Measurements from ENCODE around the gene CSF3R. TPM values are rescaled to one million over a fixed set of nuclear protein-coding genes. Genes with fewer than 3 reads are reported as not detected.
A peak's percentile ranks its signal among the peaks of the same experiment; 100 is the strongest.

CSF3R gene
- total RNA-seq, 1 donor: not detected

DNA sequence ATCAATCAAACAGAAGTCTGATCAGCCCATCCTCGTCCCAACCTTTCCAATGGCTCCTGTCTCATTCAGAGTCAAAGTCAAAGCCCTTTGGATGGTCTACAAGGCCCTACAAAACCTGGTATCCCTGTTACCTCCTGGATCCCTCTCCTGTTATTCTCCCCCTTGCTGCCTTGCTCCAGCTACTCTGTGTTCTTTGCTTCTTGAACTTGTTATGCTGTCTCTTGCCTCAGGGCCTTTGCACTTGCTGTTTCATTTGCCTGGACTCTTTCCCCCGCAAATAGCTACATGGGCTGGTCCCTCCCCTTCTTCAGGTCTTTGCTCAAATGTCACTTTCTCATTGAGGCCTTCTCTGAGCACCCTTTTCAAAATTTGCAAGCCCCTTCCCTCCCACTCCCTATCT lies 1.4 kb upstream of the CSF3R start:
- Histone ChIP-seq H3K4me2 (ENCODE audit: insufficient read depth, low read length) (no peak overlapping the region), H3K79me2 (ENCODE audit: insufficient read depth, low read length) (no peaks in the 10 kb centered on the region), H3K27me3 (ENCODE audit: insufficient read depth, low read length) (peaks cover 28% of the 10 kb centered on the region), H3K4me1 (ENCODE audit: insufficient read depth, low read length) (no peaks in the 10 kb centered on the region), H4K20me1 (ENCODE audit: insufficient read depth, low read length) (no peaks in the 10 kb centered on the region), H3K4me3 (ENCODE audit: insufficient read depth, low read length) (no peak overlapping the region), H3K9me3 (ENCODE audit: low read depth, low read length) (no peaks in the 10 kb centered on the region), H3K27ac (ENCODE audit: low read depth, low read length) (no peak overlapping the region), H3K36me3 (ENCODE audit: insufficient read depth, low read length) (no peaks in the 10 kb centered on the region), H2AFZ (ENCODE audit: low read length) (no peak overlapping the region)
- TF ChIP-seq, protein P1, sequence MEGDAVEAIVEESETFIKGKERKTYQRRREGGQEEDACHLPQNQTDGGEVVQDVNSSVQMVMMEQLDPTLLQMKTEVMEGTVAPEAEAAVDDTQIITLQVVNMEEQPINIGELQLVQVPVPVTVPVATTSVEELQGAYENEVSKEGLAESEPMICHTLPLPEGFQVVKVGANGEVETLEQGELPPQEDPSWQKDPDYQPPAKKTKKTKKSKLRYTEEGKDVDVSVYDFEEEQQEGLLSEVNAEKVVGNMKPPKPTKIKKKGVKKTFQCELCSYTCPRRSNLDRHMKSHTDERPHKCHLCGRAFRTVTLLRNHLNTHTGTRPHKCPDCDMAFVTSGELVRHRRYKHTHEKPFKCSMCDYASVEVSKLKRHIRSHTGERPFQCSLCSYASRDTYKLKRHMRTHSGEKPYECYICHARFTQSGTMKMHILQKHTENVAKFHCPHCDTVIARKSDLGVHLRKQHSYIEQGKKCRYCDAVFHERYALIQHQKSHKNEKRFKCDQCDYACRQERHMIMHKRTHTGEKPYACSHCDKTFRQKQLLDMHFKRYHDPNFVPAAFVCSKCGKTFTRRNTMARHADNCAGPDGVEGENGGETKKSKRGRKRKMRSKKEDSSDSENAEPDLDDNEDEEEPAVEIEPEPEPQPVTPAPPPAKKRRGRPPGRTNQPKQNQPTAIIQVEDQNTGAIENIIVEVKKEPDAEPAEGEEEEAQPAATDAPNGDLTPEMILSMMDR (IDR thresholded peaks at IDR 0.05; ENCODE audit: extremely low read depth, low read depth, low read length): no peak
- DNase-seq (ENCODE audit: insufficient read length, low spot score, missing footprints): no peak

DNA sequence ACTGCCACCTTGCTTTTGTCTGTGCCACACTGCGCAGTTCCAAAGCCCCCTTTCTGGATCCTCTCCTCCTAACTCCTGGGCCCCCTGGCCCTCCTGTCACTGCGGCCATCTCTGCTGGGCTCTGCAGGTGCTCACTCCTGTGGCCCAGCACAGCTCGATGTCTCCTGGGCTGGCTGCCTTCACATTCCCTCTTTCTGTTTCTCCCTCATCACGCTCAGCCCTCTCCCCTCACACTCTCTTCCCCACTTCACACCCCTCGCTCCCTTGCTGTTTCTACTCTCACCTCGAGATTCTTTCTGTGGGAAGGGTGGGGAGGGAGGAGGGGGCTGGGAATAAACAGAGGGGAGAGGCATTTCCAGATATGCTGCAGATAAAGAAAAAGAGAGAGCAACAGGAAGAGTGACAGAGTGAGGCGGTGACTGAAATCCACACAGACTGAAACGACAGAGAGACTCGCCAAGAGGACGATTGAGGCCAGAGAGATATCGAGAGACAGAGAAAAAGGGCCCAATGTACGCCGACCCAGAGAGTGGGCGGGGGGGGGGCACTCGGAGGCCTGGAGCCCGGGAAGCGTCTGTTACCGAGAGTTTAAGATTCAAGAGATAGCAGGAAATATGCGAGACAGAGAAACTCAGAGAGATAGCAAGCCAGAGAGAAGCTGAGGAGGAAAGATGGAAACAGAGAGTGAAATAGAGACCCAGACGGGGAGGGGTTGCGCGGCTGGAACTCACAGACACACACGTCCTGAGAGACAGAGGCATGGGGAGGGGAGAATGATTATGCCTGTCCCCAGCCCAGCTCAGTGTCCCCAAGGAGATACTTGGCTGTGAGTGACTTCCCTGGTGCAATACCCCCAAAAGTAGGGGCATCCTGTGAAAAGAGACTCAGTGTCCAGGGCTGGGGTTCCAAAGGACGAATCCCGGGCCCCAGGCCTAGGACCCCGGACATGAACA lies 666 bp downstream of the CSF3R start:
- H3K4me3 ChIP-seq (ENCODE audit: insufficient read depth, low read length): no peak overlapping the region

DNA sequence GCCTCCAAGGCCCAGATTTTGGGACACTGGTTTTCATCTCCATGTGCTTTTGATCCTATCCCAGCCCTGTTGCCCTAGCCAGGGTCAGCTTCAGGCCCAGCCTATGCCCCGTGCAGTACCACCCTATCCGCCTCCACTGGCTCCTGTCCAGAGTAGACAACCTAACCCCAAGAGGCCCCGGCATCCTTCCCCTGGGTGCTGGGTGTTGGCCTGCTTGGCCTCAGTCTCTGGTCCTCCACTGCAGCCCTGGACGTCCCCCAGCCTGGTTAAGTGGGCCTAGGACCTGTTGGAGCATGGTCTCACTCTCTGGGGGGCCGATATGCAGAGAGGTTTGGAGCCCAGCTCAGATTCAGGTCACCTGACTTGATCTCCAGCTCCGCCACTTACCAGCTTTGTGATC lies 1.6 kb downstream of the CSF3R start:
- peaks cover 21% of the 10 kb centered on the region for H3K27me3 ChIP-seq (ENCODE audit: insufficient read depth, low read length)
- TF ChIP-seq, protein P1 (IDR thresholded peaks at IDR 0.05; ENCODE audit: extremely low read depth, low read depth, low read length): no peak

More for the DNA sequence above, 666 bp downstream of the CSF3R start:
- Histone ChIP-seq H3K36me3 (ENCODE audit: insufficient read depth, low read length) (no peaks in the 10 kb centered on the region), H3K4me2 (ENCODE audit: insufficient read depth, low read length) (peak overlapping the region; percentile 18), H3K27ac (ENCODE audit: low read depth, low read length) (no peak overlapping the region), H3K79me2 (ENCODE audit: insufficient read depth, low read length) (no peaks in the 10 kb centered on the region), H3K4me1 (ENCODE audit: insufficient read depth, low read length) (no peaks in the 10 kb centered on the region), H4K20me1 (ENCODE audit: insufficient read depth, low read length) (no peaks in the 10 kb centered on the region), H2AFZ (ENCODE audit: low read length) (no peak overlapping the region), H3K27me3 (ENCODE audit: insufficient read depth, low read length) (peaks cover 21% of the 10 kb centered on the region), H3K9me3 (ENCODE audit: low read depth, low read length) (no peaks in the 10 kb centered on the region)
- TF ChIP-seq, protein P1 (IDR thresholded peaks at IDR 0.05; ENCODE audit: extremely low read depth, low read depth, low read length): no peak
- DNase-seq (ENCODE audit: insufficient read length, low spot score, missing footprints): peak; percentile 62

DNA sequence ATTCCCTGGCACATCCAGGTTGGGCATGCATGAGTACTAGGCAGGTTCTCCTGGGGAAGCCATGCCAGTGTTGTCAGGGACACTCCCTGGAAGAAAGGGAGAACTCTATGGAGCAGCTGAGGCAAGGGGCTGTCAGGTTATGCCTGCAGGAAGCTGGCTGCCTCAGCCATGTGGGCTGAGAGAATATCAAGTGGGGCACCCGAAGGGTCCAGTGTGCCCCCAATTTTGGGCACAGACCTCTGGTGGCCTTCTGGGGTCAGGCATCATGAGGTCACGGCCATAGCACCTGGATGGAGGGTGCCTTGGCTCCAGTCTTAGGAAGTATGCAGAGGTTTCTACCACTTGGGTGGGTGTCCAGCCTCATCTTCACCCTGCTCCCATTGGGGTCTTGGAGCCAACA lies 2.6 kb downstream of the CSF3R start:
- Histone ChIP-seq H3K27ac (ENCODE audit: low read depth, low read length) (no peak overlapping the region), H3K4me3 (ENCODE audit: insufficient read depth, low read length) (no peak overlapping the region), H2AFZ (ENCODE audit: low read length) (no peak overlapping the region), H3K27me3 (ENCODE audit: insufficient read depth, low read length) (peaks cover 21% of the 10 kb centered on the region), H3K4me2 (ENCODE audit: insufficient read depth, low read length) (no peak overlapping the region), H3K79me2 (ENCODE audit: insufficient read depth, low read length) (no peaks in the 10 kb centered on the region), H3K9me3 (ENCODE audit: low read depth, low read length) (no peaks in the 10 kb centered on the region), H3K4me1 (ENCODE audit: insufficient read depth, low read length) (no peaks in the 10 kb centered on the region), H4K20me1 (ENCODE audit: insufficient read depth, low read length) (no peaks in the 10 kb centered on the region), H3K36me3 (ENCODE audit: insufficient read depth, low read length) (no peaks in the 10 kb centered on the region)
- TF ChIP-seq, protein P1 (IDR thresholded peaks at IDR 0.05; ENCODE audit: extremely low read depth, low read depth, low read length): no peak
- DNase-seq (ENCODE audit: insufficient read length, low spot score, missing footprints): no peak

More for the DNA sequence above, 1.6 kb downstream of the CSF3R start:
- no peak overlapping the region for H3K4me3 ChIP-seq (ENCODE audit: insufficient read depth, low read length)
- H3K9me3 ChIP-seq (ENCODE audit: low read depth, low read length): no peaks in the 10 kb centered on the region
- H3K36me3 ChIP-seq (ENCODE audit: insufficient read depth, low read length): no peaks in the 10 kb centered on the region
- no peak for DNase-seq (ENCODE audit: insufficient read length, low spot score, missing footprints)
- no peaks in the 10 kb centered on the region for H4K20me1 ChIP-seq (ENCODE audit: insufficient read depth, low read length)
- no peak overlapping the region for H3K27ac ChIP-seq (ENCODE audit: low read depth, low read length)
- H3K4me2 ChIP-seq (ENCODE audit: insufficient read depth, low read length): no peak overlapping the region
- no peaks in the 10 kb centered on the region for H3K4me1 ChIP-seq (ENCODE audit: insufficient read depth, low read length)
- no peak overlapping the region for H2AFZ ChIP-seq (ENCODE audit: low read length)
- H3K79me2 ChIP-seq (ENCODE audit: insufficient read depth, low read length): no peaks in the 10 kb centered on the region

All from osteoblast (primary cell).